GM19025 (cell line): ENCODE measurements around the gene CACTIN.
"Not testable (repeated sequence)": the region's sequence is repeated elsewhere in the genome, so short reads cannot be mapped to it uniquely, and the experiment has no call there.

Source experiments
- ATAC-seq: cut with Tn5 transposase; IDR thresholded peaks from one replicate; pipeline ENCODE4 v1.9.1; 2021; ENCODE audit warnings: mild to moderate bottlenecking, low read depth, moderate library complexity; ENCODE audit not compliant: unreplicated experiment

CACTIN gene

GRCh38 chr19:3575949-3576673, 50.5 kb downstream of the CACTIN start:
- ATAC-seq = no peak

GRCh38 chr19:3575260-3575741, 51.3 kb downstream of the CACTIN start:
- no peak for ATAC-seq

- ATAC-seq = no peak
Measured at GRCh38 chr19:3573858-3574637, 52.5 kb downstream of the CACTIN start.

- ATAC-seq = no peak
Measured at GRCh38 chr19:3573162-3573857, 53.3 kb downstream of the CACTIN start.

- no peak for ATAC-seq
Measured at GRCh38 chr19:3572855-3573161, 53.8 kb downstream of the CACTIN start, which contains the start of gene HMG20B. HMG20B (plus strand) TSS chr19:3572944; CDS start chr19:3573310, 366 bp downstream.

DNA sequence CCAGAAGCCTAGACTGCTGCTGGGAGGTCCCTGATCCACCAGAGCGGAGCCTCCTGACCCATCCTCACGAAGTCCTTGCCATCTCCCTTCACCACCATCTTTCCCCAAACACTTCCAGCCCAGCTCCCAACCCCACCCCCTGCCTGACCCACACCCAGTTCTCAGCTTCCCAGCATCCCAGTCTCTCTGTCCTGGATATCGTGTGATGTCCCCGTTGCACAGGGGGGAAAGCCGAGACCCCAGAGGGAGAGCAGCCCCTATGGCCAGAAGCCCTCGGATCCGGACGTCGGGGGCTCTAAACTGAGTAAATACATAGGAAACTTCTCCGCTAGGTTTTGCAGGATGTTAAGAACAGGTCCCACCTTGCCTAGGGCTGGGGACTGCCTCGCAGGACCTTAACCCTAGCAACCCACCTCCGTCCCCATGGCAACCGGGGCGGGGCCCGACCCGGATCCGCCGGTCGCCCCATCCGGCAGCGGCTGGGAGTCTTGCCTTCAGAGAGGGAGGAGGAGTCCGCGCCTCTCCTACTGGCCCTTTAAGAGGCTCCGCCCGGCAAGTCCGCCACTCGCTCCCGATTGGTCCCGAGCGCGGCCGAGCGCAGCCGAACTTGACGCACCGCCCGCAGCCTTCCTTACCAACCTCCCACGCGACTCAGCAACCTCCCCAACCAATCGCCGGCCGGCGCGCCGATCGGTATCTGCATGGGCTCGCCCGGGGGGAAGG, 54.3 kb downstream of the CACTIN start:
- peak; percentile 95 for ATAC-seq

- ATAC-seq = no peak
Measured at GRCh38 chr19:3570606-3571011, 56.0 kb downstream of the CACTIN start.

- ATAC-seq = not testable (repeated sequence)
Measured at GRCh38 chr19:3570042-3570441, 56.5 kb downstream of the CACTIN start.

DNA sequence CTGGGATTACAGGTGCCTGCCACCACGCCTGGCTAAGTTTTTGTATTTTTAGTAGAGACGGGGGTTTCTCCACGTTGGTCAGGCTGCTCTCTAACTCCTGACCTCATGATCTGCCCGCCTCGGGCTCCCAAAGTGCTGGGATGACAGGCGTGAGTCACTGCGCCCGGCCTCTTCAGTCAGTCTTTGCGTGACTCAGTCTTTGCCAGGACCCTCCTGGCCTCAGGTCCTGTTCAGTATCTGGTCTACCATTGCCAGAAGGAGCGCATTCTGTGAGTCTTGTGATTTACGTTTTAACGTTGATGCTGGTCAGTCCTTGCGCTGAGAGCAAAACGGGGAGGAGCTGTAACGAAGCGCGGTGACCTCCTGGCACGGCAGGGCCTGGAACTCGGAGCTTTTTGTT, 61.5 kb downstream of the CACTIN start:
- ATAC-seq = no peak

DNA sequence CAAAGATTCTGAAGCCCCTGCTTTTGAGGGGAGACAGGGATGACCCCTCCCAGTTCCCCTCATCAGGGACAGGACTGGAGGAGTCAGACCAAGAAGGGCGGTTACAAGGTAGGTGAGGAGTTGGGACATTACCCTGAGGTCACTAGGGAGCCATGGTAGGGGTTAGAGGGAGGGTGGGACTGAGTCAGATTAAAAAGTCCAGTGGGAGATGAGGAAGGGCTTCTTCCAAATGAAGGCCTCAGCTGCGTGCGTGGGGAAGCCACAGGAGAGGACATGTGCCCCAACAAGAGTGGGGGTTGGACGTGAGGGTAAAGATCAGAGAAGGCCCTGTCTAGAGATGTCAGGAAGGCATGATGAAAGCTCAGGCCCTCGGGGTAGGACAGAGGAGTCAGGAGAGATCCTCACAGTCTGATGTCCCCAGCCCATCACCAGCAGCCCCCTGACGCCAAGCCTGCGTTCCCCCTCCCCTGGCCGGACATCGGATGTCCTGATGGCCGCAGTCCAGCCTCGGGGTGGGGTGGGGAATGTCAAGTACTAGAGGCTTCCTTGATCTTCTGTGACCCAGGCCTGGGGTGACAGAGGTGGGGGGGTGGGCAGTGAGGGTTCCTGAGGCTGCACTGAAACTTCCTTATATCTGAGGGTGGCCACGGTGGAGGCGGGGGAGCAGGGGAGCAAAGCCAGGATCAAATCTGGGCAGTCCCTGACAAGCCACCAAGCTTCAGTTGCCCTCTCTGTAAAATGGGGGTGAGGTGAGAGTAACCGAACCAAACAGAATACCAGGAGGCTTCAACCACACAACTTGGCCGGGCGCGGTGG, 62.7 kb downstream of the CACTIN start:
- no peak for ATAC-seq
